HT1080 (cell line): ENCODE measurements around the gene MARCHF3. TPM values are rescaled to one million over a fixed set of nuclear protein-coding genes. Genes with fewer than 3 reads are reported as not detected.
"Not testable (repeated sequence)": the region's sequence is repeated elsewhere in the genome, so short reads cannot be mapped to it uniquely, and the experiment has no call there.

ENCODE experiments used
- DNase-seq: peaks from one replicate; pipeline ENCODE4 v3.0.0-alpha.2; 2015; ENCODE audit warnings: low read depth
- total RNA-seq: library from RNA; depleted of rRNA; stranded (reverse); fragments of >200 nt; shearing (Covaris generic); gene quantifications from 2 replicates; pipeline ENCODE4 v1.2.3, GENCODE V29; 2014

The MARCHF3 gene
- total RNA-seq, 1 experiment from 2014 or later = 9.9 TPM

DNA sequence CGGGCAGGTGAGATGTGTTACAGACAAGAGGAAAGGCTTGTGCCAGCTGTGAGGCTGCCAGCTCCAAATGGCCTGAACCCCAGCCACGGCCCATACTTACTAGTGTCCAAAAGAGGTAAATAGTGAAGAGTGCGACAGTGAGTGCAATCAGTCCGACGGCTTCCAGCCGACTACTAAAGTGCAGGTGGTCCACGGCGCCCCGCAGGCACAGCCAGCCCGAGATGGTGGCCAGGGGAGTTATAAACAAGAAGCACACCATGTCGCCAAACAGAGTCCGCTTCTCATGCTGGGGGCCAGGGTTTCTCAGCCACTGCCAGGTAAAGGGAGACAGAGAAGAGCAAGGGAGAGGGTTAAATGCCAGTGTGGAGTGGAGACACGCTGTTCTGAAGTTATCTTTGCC is 152.3 kb downstream of the MARCHF3 start:
- no peak for DNase-seq

DNA sequence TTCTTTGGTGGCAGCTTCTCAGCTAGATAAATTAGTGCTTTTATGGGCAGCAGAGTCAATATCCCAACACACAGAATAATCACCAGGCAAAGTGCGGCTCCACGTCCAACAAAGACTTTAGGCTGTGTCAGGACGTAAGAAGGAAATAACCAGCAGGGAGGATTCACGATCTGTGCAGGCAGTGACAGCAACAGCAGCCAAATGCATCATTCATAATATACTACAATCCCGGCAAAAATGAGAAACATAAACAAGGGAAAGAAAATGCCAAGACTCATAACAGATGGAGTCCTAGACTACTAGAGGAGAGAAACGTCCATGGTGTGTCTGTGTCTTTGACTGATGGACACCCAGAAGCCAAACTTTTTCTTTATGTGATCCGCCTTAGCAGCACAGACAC is 152.8 kb downstream of the MARCHF3 start:
- DNase-seq = no peak

DNA sequence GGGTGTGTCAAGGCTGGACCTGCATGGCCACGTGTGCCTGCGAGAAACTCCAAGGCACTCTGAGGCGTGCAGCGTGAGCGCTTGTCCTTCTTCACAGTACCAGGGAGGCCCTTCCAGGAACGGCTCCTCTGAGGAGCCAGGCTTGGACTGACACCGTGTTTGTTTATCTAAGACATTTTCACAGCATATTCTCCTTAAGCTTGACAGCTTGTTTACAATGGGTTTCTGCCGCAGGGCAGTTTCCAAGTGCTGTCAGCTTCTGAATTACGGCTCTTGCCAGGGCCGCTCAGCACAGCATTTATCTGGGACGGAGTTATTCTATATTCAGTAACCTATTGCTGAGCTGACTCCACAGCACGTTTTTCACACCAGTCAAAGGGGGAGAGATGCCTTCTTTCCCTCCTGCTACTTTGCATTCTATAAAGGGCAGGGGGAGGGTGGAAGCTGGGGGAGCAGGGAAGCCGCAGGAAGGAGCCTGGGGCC is 155.0 kb downstream of the MARCHF3 start:
- DNase-seq = no peak

DNA sequence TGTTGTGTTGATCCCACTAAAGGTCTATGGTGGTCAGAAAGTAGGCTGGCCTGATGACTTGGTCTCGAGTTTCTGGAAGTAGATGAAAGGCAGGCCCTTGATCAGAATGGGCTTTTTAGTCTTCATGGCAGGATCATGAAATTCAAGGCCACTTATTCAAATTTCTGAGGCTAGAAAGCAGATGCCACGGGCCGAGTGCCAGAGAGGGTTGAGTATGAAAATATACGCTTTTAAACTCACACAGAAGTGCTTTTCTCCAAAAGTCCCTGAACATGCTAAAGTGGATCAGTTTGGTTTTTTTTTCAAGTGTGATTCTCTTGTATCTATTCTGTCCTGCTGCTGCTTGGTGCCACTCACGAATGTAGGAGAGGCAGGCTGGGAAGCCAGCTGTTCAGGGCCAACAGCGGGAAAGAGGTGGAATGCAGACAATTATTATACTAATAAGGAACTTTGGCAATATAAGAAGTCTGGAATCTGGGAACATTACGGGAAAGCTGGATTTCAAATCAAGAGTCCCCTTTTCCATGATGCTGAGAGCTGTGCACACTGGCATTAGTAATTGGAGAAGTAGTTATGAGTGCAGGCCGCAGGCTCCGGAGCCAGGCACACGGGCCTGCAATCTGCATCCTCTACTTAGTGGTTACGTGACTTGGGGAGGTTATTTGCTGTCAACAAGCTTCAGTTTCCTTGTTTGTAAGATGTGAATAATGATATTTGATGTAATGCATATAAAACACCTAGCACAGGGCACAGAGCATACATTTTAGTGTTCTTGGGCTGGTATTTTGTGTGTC is 157.6 kb downstream of the MARCHF3 start:
- DNase-seq = no peak

DNA sequence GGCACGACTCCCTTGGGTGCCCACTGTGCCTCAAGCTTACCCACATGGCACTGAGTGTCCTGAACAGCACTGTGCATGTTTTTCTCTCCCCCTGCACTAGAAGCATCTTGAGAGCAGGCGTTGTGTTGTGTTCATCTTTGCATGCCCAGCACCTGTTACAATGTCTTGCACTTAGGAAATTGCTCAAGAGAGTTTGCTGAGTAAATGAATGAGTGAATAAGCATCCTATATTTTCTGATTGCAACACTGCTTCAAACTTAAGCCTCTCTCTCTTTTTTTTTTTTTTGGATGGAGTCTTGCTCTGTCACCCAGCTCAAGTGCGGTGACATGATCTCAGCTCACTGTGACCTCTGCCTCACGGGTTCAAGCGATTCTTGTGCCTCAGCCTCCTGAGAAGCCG is 158.9 kb downstream of the MARCHF3 start:
- DNase-seq = no peak

DNA sequence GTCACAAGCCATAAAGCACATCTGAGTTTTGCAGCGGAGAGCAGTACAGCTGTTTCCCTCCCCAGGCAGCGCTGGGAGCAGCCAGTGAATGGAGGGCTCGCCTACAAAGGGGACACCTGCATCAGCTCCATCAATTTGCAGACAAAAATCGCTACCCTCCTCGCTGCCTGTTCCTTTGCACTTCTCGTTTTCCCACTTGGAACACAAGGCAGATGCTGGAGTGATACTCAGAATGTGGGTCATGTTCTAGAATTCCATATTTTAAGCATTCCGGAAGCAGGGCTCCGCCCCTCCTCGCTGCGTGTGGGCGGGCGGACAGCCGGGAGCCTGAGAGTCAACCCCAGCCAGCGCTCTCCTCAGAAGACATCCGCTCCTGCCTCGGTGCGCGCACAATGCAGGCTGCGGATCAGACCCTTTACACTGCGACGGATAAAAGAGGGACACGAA is 161.3 kb downstream of the MARCHF3 start:
- no peak for DNase-seq

DNA sequence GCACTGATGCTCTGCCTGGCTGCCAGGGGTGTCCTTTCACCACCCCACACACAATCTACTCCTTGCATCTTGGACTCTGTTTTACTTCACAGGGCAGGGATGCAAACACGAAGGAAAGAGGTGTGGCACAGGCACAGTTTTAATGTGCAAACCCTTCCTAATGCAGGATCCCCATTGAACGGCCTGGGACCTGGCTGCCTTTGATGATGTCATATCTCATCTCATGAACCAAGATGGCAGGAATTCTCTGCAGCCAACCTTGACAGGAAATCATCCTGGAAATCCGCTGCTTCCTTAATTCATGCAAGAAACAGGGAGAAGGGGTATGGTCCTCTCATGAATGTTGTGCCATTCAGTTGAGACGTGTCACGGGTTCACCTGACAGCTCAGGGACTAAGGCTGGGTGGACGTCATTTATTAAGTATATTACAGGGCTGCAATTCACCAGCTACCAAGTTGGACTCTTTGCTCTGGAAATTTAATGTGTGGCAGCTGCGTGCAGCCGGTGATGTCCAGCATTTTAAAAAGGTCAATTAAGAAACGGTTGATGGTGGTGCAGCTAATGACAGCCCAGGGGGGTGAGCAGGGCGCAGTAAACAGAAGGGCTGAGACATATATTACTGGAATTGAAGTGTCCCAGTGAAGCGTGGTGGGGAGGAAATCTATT is 161.9 kb downstream of the MARCHF3 start:
- DNase-seq = no peak

DNA sequence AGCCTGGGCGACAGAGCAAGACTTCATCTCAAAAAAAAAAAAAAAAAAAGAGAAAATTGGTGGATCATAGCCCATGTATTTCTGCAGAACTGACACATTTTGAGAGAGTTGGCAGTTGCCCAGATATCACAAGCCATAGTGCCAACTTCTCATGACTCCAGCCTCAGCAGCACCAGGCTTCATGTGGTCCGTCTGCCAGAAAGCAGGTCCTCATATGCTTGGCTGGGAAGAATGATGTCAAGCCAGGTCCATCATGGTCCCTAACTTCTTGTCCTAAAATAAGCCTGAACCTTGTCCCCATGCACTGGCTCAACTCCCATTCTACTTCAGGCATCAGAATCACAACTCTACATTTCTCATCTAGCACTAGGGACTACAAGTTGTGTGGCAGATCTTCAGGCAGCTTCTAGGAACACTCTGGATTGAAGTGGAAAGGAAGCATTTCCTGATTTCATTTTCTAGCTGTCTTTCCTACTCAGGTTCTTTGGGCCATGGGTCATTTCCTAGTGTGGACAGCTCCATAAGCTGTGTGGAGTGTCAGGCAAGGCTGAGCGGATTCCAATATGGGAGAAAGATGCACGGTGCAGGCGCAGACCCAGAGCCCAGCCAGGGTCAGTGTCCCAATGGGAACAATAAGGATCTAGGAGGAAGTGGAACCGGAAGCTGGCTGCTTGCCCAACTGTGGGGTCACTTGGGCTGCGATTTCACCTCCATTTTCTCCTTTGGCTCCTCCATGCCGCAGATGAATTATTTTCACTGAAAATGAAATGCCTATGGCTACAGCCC is 163.3 kb downstream of the MARCHF3 start:
- DNase-seq = no peak

DNA sequence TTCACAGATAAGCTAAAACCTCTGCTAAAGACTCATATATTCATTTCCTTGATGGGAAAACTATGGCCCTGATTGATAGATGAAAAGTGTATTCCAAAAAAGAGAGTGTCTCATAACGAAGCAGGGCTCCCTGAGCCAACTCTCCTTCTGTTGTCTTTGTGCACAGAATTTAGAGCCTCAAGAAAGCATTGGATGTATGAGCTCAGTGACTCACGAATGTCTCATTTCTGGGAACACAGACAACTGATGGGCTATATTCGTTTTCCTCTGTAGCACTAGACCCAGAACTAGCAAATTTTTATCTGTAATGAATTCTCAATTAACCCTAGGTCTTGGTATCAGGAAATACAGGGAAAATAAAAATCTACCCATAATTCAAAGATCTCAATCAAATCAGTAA is 165.1 kb downstream of the MARCHF3 start:
- peak; percentile 68 for DNase-seq

DNA sequence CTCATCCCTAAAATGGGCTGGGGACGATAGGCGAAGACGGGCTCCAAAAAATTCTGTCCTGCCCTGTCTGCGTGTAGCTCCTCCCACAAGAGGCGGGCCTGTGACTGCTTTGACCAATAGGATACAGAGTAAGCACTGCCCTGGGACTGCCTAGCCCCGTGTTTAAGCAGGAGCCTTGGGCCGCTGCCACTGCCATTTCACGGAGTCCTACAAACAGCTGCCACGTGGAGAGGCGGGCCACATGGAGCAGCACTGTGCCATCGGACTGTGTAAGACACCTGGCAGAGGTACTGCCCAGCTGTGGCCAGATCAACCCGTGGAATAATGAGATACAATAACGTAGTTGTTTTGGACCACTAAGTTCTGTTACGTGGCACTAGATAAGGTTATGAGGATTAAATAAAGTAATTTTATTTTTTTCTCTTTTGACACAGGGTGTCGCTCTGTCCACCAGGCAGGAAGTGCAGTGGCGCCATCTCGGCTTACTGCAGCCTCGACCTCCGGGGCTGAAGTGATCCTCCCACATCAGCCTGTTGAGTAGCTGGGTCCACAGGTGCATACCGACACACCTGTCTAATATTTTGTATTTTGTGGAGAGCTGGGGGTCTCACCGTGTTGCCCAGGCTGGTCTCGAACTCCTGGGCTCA is 166.2 kb downstream of the MARCHF3 start:
- no peak for DNase-seq

DNA sequence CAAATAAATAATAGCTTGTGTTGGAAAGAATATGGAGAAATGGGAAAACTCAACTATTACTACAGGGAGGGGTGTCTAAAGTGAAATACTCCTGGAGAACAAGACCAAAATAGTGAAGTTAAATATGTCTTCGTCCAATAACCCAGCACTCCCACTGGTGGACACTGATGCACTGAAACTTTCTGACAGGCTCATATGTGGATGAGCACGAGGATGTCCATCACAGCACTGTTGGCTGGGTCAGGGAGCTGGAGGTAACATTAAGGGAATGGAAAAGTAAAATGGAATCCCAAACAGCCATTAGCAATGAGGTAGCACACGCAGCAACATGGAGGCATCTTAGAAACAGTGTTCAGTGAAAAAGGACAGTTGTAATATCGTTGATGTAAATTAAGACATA is 167.0 kb downstream of the MARCHF3 start:
- no peak for DNase-seq

DNA sequence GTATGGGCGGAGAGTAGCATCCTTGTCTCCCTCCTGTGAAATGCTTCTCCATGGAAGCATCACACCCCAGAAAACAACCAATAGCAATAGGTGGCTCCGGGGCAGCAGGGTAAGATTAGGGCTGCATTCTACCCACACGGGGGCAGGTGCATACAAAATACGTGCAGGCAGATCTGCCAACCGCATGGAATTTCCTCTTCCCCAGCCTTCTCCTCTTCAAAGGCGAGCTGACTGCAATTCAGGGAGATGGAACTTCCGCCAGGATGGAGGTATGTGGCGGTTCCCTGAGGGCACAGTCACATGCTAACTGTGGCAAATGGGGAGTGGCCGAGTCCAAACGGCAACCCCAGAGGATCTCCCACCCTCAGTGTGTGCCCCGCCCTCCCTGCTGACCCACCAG is 171.9 kb downstream of the MARCHF3 start:
- DNase-seq = no peak

DNA sequence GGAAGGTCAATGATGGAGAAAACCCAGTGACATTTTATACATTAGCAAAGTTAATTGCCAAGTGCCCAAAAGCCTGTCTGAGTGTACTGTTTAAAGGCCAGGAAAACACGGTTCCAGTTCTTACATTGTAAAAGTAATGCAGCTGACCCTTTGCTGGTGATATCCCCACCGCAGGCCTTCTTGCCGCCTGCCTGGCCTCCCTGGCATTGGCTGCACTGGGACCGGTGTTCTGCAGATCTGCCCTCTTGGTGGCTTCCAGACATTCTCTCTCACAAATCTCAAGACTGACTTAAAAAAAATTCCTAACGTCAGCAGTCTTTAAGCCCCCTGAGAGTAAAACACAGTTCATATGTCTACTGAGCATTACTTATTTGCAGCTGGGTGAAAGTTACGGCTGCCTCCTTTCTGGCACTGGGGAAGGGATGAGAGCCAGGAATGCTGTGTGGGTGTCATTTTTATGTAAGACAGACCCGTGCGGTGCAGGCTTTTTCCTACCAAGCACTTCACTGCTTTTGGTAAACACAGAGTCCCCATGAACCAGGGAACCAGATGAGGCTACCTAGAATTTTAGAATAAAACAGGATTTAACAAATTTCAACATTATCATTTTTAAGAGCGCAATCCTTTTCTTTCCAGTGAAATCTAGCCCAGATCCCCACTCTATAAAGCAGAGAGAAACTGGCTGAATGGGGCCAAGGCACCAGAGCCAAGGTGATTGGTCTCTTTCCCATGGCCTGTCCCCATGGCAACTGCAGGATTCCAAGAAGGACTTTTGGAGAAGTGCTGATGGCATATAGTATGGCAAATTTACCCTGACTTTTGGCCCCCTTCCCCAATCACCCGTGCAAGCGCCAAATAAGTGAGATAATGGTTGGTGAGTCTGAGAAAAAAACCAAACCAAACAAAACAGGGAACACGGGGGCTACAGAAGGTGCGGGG is 172.6 kb downstream of the MARCHF3 start:
- DNase-seq = no peak

DNA sequence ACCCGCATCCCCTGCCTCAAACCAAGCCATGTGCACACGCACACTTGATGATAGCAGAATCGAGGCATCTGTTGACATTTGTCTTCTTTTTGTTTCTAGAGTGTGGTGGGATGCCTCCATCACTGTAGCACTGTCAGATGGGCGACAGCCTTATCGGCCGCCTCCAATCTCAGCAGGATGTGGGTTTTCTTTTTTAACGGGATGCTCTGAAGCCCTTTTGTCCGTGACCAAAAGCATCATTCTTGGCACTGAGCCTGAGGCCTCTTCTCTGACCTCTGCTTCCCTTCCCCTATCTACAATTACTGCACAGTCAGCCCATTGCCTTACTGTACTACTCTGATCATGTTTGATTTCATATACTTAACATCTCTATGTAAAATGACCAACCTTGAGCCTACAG is 175.1 kb downstream of the MARCHF3 start:
- peak; percentile 27 for DNase-seq

DNA sequence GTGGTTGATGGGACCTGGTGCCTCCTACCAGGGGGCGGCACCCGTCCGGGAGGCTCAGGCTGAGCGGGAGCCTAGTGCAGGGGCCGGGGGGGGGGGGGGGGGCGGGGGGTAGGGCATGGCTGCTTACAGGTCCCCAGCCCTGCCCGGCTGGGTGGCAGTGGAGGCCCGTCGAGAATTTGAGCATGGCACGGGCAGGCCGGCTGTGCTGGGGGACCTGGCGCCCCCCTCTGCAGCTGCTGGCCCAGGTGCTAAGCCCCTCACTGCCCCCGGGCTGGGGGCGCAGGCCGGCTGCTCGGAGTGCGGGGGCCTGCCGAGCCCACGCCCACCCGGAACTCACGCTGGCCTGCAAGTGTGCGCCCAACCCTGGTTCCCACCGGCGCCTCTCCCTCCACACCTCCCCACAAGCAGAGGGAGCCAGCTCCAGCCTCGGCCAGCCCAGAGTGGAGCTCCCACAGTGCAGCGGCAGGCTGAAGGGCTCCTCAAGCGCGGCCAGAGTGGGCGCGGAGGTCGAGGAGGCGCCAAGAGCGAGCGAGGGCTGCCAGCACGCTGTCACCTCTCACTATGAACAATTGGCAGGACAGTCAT is 175.7 kb downstream of the MARCHF3 start:
- DNase-seq = no peak

DNA sequence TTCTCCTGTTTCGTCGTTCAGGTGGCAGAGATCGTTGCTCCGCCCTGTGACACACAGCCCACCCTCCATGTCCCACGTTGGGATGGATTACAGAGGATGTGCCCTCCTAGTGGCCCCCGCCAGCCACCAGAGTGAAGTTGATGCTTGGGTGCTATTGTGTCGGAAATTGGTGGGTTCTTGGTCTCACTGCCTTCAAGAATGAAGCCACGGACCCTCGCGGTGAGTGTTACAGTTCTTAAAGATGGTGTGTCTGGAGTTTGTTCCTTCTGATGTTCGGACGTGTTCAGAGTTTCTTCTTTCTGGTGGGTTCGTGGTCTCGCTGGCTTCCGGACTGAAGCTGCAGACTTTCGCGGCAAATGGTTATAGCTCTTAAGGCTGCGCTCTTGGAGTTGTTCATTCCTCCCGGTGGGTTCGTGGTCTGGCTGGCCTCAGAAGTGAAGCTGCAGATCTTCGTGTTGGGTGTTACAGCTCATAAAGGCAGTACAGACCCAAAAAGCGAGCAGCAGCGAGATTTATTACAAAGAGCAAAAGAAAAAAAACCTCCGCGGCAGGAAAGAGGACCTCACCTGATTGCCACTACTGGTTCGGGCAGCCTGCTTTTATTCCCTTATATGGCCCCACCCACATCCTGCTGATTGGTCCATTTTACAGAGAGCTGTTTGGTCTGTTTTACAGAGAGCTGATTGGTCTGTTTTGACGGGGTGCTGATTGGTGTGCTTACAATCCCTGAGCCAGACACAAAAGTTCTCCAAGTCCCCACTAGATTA is 176.6 kb downstream of the MARCHF3 start:
- not testable (repeated sequence) for DNase-seq

DNA sequence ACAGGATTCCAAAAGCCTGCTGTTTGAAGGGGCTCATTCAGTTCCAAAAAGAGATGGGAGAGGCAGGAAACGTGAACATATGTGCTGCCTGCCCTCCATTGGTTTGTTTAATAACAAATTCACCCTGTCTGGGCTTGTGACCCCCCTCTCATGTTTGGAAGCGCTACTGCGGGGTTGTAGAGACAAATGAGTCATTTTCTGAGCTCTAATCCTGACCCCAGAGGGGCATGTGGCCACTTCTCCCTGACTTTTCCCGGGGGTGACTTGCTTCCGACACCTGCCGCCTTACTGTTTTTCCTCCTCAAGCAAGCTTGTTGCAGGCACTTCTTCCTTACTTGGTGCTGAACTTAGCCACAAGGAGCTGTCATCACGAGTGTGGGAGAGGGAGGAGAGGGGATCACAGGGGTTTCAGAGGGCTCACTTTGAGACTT is 177.5 kb downstream of the MARCHF3 start:
- no peak for DNase-seq

DNA sequence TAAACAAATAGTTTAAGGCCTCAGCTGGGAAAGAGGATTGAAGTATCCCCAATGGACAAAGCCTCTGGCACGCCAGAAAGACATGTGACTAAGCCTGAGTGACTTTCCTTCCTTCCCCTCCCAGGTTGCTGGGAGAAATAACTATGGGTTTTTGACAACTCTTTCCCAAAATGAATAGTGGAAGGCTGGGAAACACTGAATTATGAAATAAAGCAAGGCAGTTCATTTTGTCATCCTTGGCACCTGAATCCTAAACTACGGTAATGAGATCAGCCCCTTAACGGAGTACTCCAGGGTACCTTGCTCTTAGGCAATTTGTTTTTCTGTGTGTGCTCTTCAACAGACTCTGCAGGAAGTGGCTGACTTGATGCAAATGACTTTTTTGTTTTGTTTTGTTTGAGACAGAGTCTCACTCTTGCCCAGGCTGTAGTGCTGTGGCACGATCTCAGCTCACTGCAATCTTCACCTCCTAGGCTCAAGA is 178.2 kb downstream of the MARCHF3 start:
- no peak for DNase-seq

DNA sequence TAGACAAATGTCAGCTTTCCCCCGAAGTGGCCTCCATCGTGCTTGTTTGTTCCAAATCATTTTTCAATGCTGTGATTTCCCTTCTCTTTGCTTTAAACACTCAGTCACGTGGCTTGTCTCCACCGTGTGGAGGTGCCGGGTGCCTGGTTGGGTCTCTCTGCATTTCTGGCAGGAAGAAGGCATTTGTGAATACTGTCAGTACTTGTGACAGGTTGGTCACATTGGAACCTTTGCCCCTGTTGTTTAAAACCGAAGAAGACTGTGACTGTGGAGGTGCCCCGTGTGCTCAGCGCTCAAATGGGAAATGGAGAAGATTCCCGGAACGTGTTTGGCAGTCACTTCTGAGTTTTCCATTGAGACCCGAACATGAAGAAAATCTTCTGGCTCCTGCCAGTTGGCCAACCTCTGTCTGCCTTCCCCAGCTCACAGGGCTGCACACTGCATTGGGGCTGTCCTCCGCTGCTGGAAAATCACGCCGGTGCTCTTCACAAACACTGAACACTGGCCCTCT is 178.8 kb downstream of the MARCHF3 start:
- no peak for DNase-seq
